ENCODE results near the gene AASDH.
A peak's percentile ranks its signal among the peaks of the same experiment; 100 is the strongest.

The AASDH gene

GRCh38 chr4:56387023-56388001, at the start of gene AASDH:
TSS of gene AASDH (minus strand) at chr4:56387491. CDS start at chr4:56384299, 3,192 bp downstream.
- Histone ChIP-seq H3K9me3 (ENCODE audit: insufficient read depth, low read depth, low read length) (no peaks in the 10 kb centered on the region), H3K4me3 (ENCODE audit: low read length) (peak within 1 kb of the TSS; percentile 100), H3K9ac (ENCODE audit: low read depth, low read length) (peak within 1 kb of the TSS; percentile 92), H3K27me3 (ENCODE audit: insufficient read depth, low read length) (no peaks in the 10 kb centered on the region), H3K36me3 (ENCODE audit: insufficient read depth, low read depth, low read length) (peaks cover 7% of the 10 kb centered on the region; the same call in 1 of the 2 replicates), H3K27ac (ENCODE audit: low read length) (peak within 1 kb of the TSS; percentile 95), H3K4me1 (ENCODE audit: insufficient read depth, low read length) (peaks cover 4% of the 10 kb centered on the region; the same call in 1 of the 2 replicates)

- peaks cover 8% of the 10 kb centered on the region; the same call in 1 of the 2 replicates for H3K4me1 ChIP-seq (ENCODE audit: insufficient read depth, low read length)
Observed at GRCh38 chr4:56435140-56435926, 48.0 kb upstream of the AASDH start, which contains the start of gene PPAT. TSS of gene PPAT (minus strand) at chr4:56435615. CDS start at chr4:56435477, 138 bp downstream.

GRCh38 chr4:56434599-56435139, 47.4 kb upstream of the AASDH start:
- Histone ChIP-seq H3K36me3 (ENCODE audit: insufficient read depth, low read depth, low read length) (peaks cover 7% of the 10 kb centered on the region), H3K27me3 (ENCODE audit: insufficient read depth, low read length) (no peaks in the 10 kb centered on the region), H3K4me3 (ENCODE audit: low read length) (peak overlapping the region; percentile 99), H3K9ac (ENCODE audit: low read depth, low read length) (peak overlapping the region; percentile 95), H3K9me3 (ENCODE audit: insufficient read depth, low read depth, low read length) (no peaks in the 10 kb centered on the region), H3K27ac (ENCODE audit: low read length) (peak overlapping the region; percentile 57), H3K4me1 (ENCODE audit: insufficient read depth, low read length) (peaks cover 1% of the 10 kb centered on the region; the same call in 1 of the 2 replicates)

More at GRCh38 chr4:56435140-56435926, 48.0 kb upstream of the AASDH start, which contains the start of gene PPAT:
- Histone ChIP-seq H3K9ac (ENCODE audit: low read depth, low read length) (peak within 1 kb of the TSS; percentile 95), H3K27ac (ENCODE audit: low read length) (peak within 1 kb of the TSS; percentile 96), H3K36me3 (ENCODE audit: insufficient read depth, low read depth, low read length) (peaks cover 14% of the 10 kb centered on the region), H3K9me3 (ENCODE audit: insufficient read depth, low read depth, low read length) (no peaks in the 10 kb centered on the region), H3K4me3 (ENCODE audit: low read length) (peak within 1 kb of the TSS; percentile 99), H3K27me3 (ENCODE audit: insufficient read depth, low read length) (no peaks in the 10 kb centered on the region)

GRCh38 chr4:56433280-56433679, 46.0 kb upstream of the AASDH start:
- no peaks in the 10 kb centered on the region for H3K9me3 ChIP-seq (ENCODE audit: insufficient read depth, low read depth, low read length)
- peak overlapping the region; percentile 99 for H3K4me3 ChIP-seq (ENCODE audit: low read length)
- 0 out of 2 replicates have a peak, but pooled peaks cover 4% of the 10 kb centered on the region for H3K4me1 ChIP-seq (ENCODE audit: insufficient read depth, low read length)
- H3K27ac ChIP-seq (ENCODE audit: low read length), result no peak overlapping the region
- H3K36me3 ChIP-seq (ENCODE audit: insufficient read depth, low read depth, low read length), result no peaks in the 10 kb centered on the region
- H3K9ac ChIP-seq (ENCODE audit: low read depth, low read length), result peak overlapping the region; percentile 95; the same call in 1 of the 2 replicates
- no peaks in the 10 kb centered on the region for H3K27me3 ChIP-seq (ENCODE audit: insufficient read depth, low read length)

GRCh38 chr4:56430203-56430602, 42.9 kb upstream of the AASDH start:
- H3K27ac ChIP-seq (ENCODE audit: low read length), result no peak overlapping the region
- no peak overlapping the region for H3K4me3 ChIP-seq (ENCODE audit: low read length)
- peaks cover 9% of the 10 kb centered on the region; the same call in 1 of the 2 replicates for H3K4me1 ChIP-seq (ENCODE audit: insufficient read depth, low read length)
- no peaks in the 10 kb centered on the region for H3K9me3 ChIP-seq (ENCODE audit: insufficient read depth, low read depth, low read length)
- no peaks in the 10 kb centered on the region for H3K27me3 ChIP-seq (ENCODE audit: insufficient read depth, low read length)
- no peak overlapping the region for H3K9ac ChIP-seq (ENCODE audit: low read depth, low read length)
- H3K36me3 ChIP-seq (ENCODE audit: insufficient read depth, low read depth, low read length), result peaks cover 4% of the 10 kb centered on the region; the same call in 1 of the 2 replicates

GRCh38 chr4:56427179-56427578, 39.9 kb upstream of the AASDH start:
- Histone ChIP-seq H3K27me3 (ENCODE audit: insufficient read depth, low read length) (no peaks in the 10 kb centered on the region), H3K4me3 (ENCODE audit: low read length) (no peak overlapping the region), H3K27ac (ENCODE audit: low read length) (no peak overlapping the region), H3K4me1 (ENCODE audit: insufficient read depth, low read length) (peaks cover 16% of the 10 kb centered on the region; the same call in 1 of the 2 replicates), H3K9me3 (ENCODE audit: insufficient read depth, low read depth, low read length) (no peaks in the 10 kb centered on the region), H3K9ac (ENCODE audit: low read depth, low read length) (no peak overlapping the region), H3K36me3 (ENCODE audit: insufficient read depth, low read depth, low read length) (peaks cover 8% of the 10 kb centered on the region)

GRCh38 chr4:56426273-56426672, 39.0 kb upstream of the AASDH start:
- H3K4me1 ChIP-seq (ENCODE audit: insufficient read depth, low read length), result peaks cover 16% of the 10 kb centered on the region; the same call in 1 of the 2 replicates
- no peak overlapping the region for H3K27ac ChIP-seq (ENCODE audit: low read length)

GRCh38 chr4:56425518-56425917, 38.2 kb upstream of the AASDH start:
- H3K4me3 ChIP-seq (ENCODE audit: low read length), result peak overlapping the region; percentile 31
- no peak overlapping the region for H3K27ac ChIP-seq (ENCODE audit: low read length)

More at GRCh38 chr4:56426273-56426672, 39.0 kb upstream of the AASDH start:
- H3K9ac ChIP-seq (ENCODE audit: low read depth, low read length), result no peak overlapping the region
- H3K27me3 ChIP-seq (ENCODE audit: insufficient read depth, low read length), result no peaks in the 10 kb centered on the region
- peaks cover 3% of the 10 kb centered on the region; the same call in 1 of the 2 replicates for H3K9me3 ChIP-seq (ENCODE audit: insufficient read depth, low read depth, low read length)
- no peak overlapping the region for H3K4me3 ChIP-seq (ENCODE audit: low read length)
- H3K36me3 ChIP-seq (ENCODE audit: insufficient read depth, low read depth, low read length), result peaks cover 14% of the 10 kb centered on the region

GRCh38 chr4:56424697-56425514, 37.6 kb upstream of the AASDH start:
- peaks cover 4% of the 10 kb centered on the region; the same call in 1 of the 2 replicates for H3K9me3 ChIP-seq (ENCODE audit: insufficient read depth, low read depth, low read length)
- peak overlapping the region; percentile 31 for H3K4me3 ChIP-seq (ENCODE audit: low read length)
- no peak overlapping the region for H3K27ac ChIP-seq (ENCODE audit: low read length)
- H3K4me1 ChIP-seq (ENCODE audit: insufficient read depth, low read length), result peaks cover 16% of the 10 kb centered on the region; the same call in 1 of the 2 replicates
- H3K36me3 ChIP-seq (ENCODE audit: insufficient read depth, low read depth, low read length), result peaks cover 24% of the 10 kb centered on the region
- H3K27me3 ChIP-seq (ENCODE audit: insufficient read depth, low read length), result no peaks in the 10 kb centered on the region
- H3K9ac ChIP-seq (ENCODE audit: low read depth, low read length), result peak overlapping the region; percentile 40

More at GRCh38 chr4:56425518-56425917, 38.2 kb upstream of the AASDH start:
- Histone ChIP-seq H3K36me3 (ENCODE audit: insufficient read depth, low read depth, low read length) (peaks cover 19% of the 10 kb centered on the region), H3K27me3 (ENCODE audit: insufficient read depth, low read length) (no peaks in the 10 kb centered on the region), H3K9me3 (ENCODE audit: insufficient read depth, low read depth, low read length) (peaks cover 4% of the 10 kb centered on the region; the same call in 1 of the 2 replicates), H3K4me1 (ENCODE audit: insufficient read depth, low read length) (peaks cover 16% of the 10 kb centered on the region; the same call in 1 of the 2 replicates), H3K9ac (ENCODE audit: low read depth, low read length) (peak overlapping the region; percentile 40)

GRCh38 chr4:56424176-56424575, 36.9 kb upstream of the AASDH start:
- no peak overlapping the region for H3K4me3 ChIP-seq (ENCODE audit: low read length)
- H3K27me3 ChIP-seq (ENCODE audit: insufficient read depth, low read length), result no peaks in the 10 kb centered on the region
- H3K4me1 ChIP-seq (ENCODE audit: insufficient read depth, low read length), result peaks cover 14% of the 10 kb centered on the region; the same call in 1 of the 2 replicates
- H3K9me3 ChIP-seq (ENCODE audit: insufficient read depth, low read depth, low read length), result peaks cover 4% of the 10 kb centered on the region; the same call in 1 of the 2 replicates
- H3K36me3 ChIP-seq (ENCODE audit: insufficient read depth, low read depth, low read length), result peaks cover 25% of the 10 kb centered on the region
- H3K27ac ChIP-seq (ENCODE audit: low read length), result no peak overlapping the region
- H3K9ac ChIP-seq (ENCODE audit: low read depth, low read length), result no peak overlapping the region
